ENCODE measurements around the gene CGB3. TPM values are rescaled to one million over a fixed set of nuclear protein-coding genes. Genes with fewer than 3 reads are reported as not detected.

CGB3 gene
- total RNA-seq, 1 donor from 2014 or later = not detected

GRCh38 chr19:48988860-48989259 lies 35.3 kb downstream of the CGB3 start:
- DNase-seq (ENCODE audit: low spot score) = no peak

- DNase-seq (ENCODE audit: low spot score) = no peak
These were observed 35.8 kb downstream of the CGB3 start for GRCh38 chr19:48988286-48988685.

- DNase-seq (ENCODE audit: low spot score) = no peak
These were observed 36.8 kb downstream of the CGB3 start for GRCh38 chr19:48987323-48987722.

- no peak for DNase-seq (ENCODE audit: low spot score)
These were observed 37.9 kb downstream of the CGB3 start for GRCh38 chr19:48986211-48986610.

GRCh38 chr19:48985711-48986110 lies 38.4 kb downstream of the CGB3 start:
- DNase-seq (ENCODE audit: low spot score) = no peak

GRCh38 chr19:48982280-48982679 lies 41.9 kb downstream of the CGB3 start:
- DNase-seq (ENCODE audit: low spot score) = no peak

- DNase-seq (ENCODE audit: low spot score) = no peak
These were observed 47.1 kb downstream of the CGB3 start for GRCh38 chr19:48977061-48977460.

- no peak for DNase-seq (ENCODE audit: low spot score)
These were observed 47.9 kb downstream of the CGB3 start for GRCh38 chr19:48975947-48976847.

Small RNA genes within 50 kb of the gene (microRNA-seq; reads per million reads assigned to microRNA genes)
- gene MIR6798 (ENCODE audit: borderline number of aligned reads) = not detected

Other genes starting within 250 kb of the CGB3 start
- gene BCAT2, start 213.3 kb downstream of the CGB3 start, total RNA-seq = 20.3 TPM
- 9.4 TPM for gene HSD17B14, start 187.8 kb downstream of the CGB3 start, total RNA-seq
- 44.9 TPM for gene PLEKHA4, start 155.7 kb downstream of the CGB3 start, total RNA-seq
- 152 TPM for gene PPP1R15A, start 151.9 kb downstream of the CGB3 start, total RNA-seq
- not detected for gene TULP2, start 125.6 kb downstream of the CGB3 start, total RNA-seq
- gene NUCB1, start 124.0 kb downstream of the CGB3 start, total RNA-seq = 304 TPM
- gene DHDH, start 90.6 kb downstream of the CGB3 start, total RNA-seq = 0.61 TPM
- gene BAX, start 69.5 kb downstream of the CGB3 start, total RNA-seq = 71.8 TPM
- 9,334 TPM for gene FTL, start 59.0 kb downstream of the CGB3 start, total RNA-seq
- 82.0 TPM for gene GYS1, start 31.0 kb downstream of the CGB3 start, total RNA-seq
- gene RUVBL2, start 30.4 kb downstream of the CGB3 start, total RNA-seq = 40.0 TPM
- gene LHB, start 7.2 kb downstream of the CGB3 start, total RNA-seq = not detected
- gene CGB2, start 7.6 kb upstream of the CGB3 start, total RNA-seq = not detected
- gene CGB1, start 12.6 kb upstream of the CGB3 start, total RNA-seq = not detected
- not detected for gene CGB5, start 19.5 kb upstream of the CGB3 start, total RNA-seq
- gene CGB8, start 24.8 kb upstream of the CGB3 start, total RNA-seq = not detected
- gene CGB7, start 33.4 kb upstream of the CGB3 start, total RNA-seq = not detected
- gene NTF4, start 40.5 kb upstream of the CGB3 start, total RNA-seq = not detected
- gene KCNA7, start 48.4 kb upstream of the CGB3 start, total RNA-seq = not detected
- gene SNRNP70, start 61.1 kb upstream of the CGB3 start, total RNA-seq = 148 TPM
- 4.2 TPM for gene LIN7B, start 90.0 kb upstream of the CGB3 start, total RNA-seq
- gene C19orf73, start 94.8 kb upstream of the CGB3 start, total RNA-seq = not detected
- gene PPFIA3, start 95.2 kb upstream of the CGB3 start, total RNA-seq = 3.1 TPM
- gene HRC, start 131.1 kb upstream of the CGB3 start, total RNA-seq = 1.3 TPM
- gene TRPM4, start 133.5 kb upstream of the CGB3 start, total RNA-seq = 17.0 TPM

All from mesenteric fat pad (tissue), 1 donor.